SK-N-MC (cell line): ENCODE data around the gene SLC28A3.

Experiments
- EZH2 ChIP-seq: fragments of 200-600 bp; sonication (generic); IDR thresholded peaks from one replicate; pipeline ENCODE4 v1.6.1; 2017; ENCODE audit warnings: antibody characterized with exemption
- POLR2AphosphoS5 ChIP-seq: IDR thresholded peaks from 2 replicates; pipeline ENCODE4 v1.6.1; 2012; ENCODE audit warnings: mild to moderate bottlenecking, low read depth, low read length, borderline replicate concordance

DNA sequence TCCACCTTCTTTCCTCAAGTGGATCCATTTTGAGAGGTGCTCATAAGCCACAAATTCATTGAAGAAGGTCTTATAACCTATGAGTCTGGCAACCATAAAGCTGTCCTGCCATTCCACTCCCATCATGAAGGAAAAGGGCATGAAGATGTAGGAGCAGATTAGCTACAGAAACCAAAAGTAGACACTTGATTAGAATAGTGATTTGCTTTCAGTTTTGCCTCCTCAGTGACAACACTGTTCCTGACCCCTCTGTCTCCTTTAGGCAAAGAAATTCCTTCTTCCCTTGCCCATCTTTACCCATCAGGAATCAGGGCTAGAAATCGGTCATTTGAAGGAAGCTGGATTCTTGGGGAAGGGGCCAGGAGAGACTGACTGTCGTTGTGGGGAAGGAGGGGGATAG is 55.2 kb downstream of the SLC28A3 start:
- no peak for TF ChIP-seq EZH2
- TF ChIP-seq POLR2AphosphoS5: no peak
